ENCODE measurements around the gene IFNA17. TPM values are rescaled to one million over a fixed set of nuclear protein-coding genes. Genes with fewer than 3 reads are reported as not detected.
"Not testable (repeated sequence)": the region's sequence is repeated elsewhere in the genome, so short reads cannot be mapped to it uniquely, and the experiment has no call there.

Gene IFNA17
- total RNA-seq, 1 experiment from 2014 or later, result not detected

DNA sequence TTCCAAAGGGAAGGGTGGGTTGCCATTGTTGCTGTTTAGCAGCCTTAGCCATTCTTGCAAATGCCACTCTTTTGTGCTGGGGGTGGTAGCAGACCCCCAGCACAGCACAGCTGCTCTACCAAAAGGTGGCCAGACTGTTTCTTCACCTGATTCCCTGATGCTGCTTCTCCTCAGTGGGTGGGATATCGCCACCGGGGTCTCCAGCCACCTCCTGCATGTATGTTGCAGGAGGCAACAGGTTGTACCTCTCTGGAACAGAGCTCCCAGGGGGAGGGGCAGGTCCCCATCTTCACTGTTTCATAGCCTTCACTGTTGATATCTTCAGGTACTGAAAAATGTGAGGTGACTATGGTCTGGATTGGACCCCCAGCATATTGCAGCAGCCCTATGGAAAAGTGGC lies 17.2 kb downstream of the IFNA17 start:
- H3T11ph ChIP-seq (ENCODE audit: low read length); H2BK120ac ChIP-seq (ENCODE audit: low read depth, low read length, poor library complexity, severe bottlenecking); H2AFZ ChIP-seq (ENCODE audit: low read length); H3K56ac ChIP-seq (ENCODE audit: insufficient read length, low read depth, low read length); H3K4me1 ChIP-seq (ENCODE audit: insufficient read depth, low read length); H3K23ac ChIP-seq (ENCODE audit: insufficient read length, low read depth, low read length); H3K4me3 Mint-ChIP-seq; H3K4me2 ChIP-seq (ENCODE audit: insufficient read depth, insufficient read length, low read length); H3K27me3 Mint-ChIP-seq (ENCODE audit: low read depth); H3K4ac ChIP-seq (ENCODE audit: low read depth, low read length); H3K9ac ChIP-seq (ENCODE audit: extremely low read depth, insufficient read length, low read length); H4K91ac ChIP-seq (ENCODE audit: insufficient read length, low read depth, low read length); H2BK5ac ChIP-seq (ENCODE audit: insufficient read length, low read length); H3K23me2 ChIP-seq (ENCODE audit: insufficient read length, low read depth, low read length, poor library complexity, severe bottlenecking); H3K27ac Mint-ChIP-seq; H4K8ac ChIP-seq (replicated peaks; ENCODE audit: insufficient read length, low read depth, low read length); H2AK5ac ChIP-seq (ENCODE audit: insufficient read length, low read length); H4K20me1 ChIP-seq (ENCODE audit: control insufficient read depth, insufficient read depth, insufficient read length); H2BK20ac ChIP-seq (ENCODE audit: low read depth, low read length, poor library complexity, severe bottlenecking); H2BK12ac ChIP-seq (ENCODE audit: insufficient read length, low read depth, low read length); H3K79me1 ChIP-seq (ENCODE audit: insufficient read depth, low read depth, low read length, poor library complexity, severe bottlenecking); H4K5ac ChIP-seq (ENCODE audit: insufficient read length, low read depth, low read length); H3K4me1 Mint-ChIP-seq; H2BK15ac ChIP-seq (ENCODE audit: low read depth, low read length); H3K79me2 ChIP-seq (ENCODE audit: insufficient read depth, low read length); H3K9me3 Mint-ChIP-seq; H3K36me3 Mint-ChIP-seq (ENCODE audit: insufficient read depth in 1 of 3, low read depth in 3 of 3); H3K9me3 ChIP-seq (ENCODE audit: control insufficient read depth, low read depth, low read length); H3K27me3 ChIP-seq (ENCODE audit: insufficient read depth, low read length); H3K18ac ChIP-seq (ENCODE audit: insufficient read length, low read depth, low read length); H3K14ac ChIP-seq (ENCODE audit: insufficient read depth, low read length); H3K27ac ChIP-seq (ENCODE audit: insufficient read length, low read depth, low read length): not testable (repeated sequence)
- WGBS (ENCODE audit: extremely low coverage, insufficient read length, low lambda C conversion rate), result no CpG with 5 or more reads among the region's 2 CpGs
- peak; percentile 9 for DNase-seq
